Naive B cell (primary cell): Measurements from ENCODE around the gene RETREG3. TPM values are rescaled to one million over a fixed set of nuclear protein-coding genes. Genes with fewer than 3 reads are reported as not detected.
"Not testable (repeated sequence)": the region's sequence is repeated elsewhere in the genome, so short reads cannot be mapped to it uniquely, and the experiment has no call there.

Experiments used
- ATAC-seq, 2 donors: fragments of 150-1000 bp; cut with Tn5 transposase; 2 replicates each; pipeline ENCODE4 v1.10.0; 2021; ENCODE audit warnings: low read depth in 2 of 2, mild to moderate bottlenecking in 2 of 2, moderate library complexity in 2 of 2
- DNase-seq: peaks from one replicate; pipeline ENCODE4 v3.0.0; 2022
- H3K27ac Mint-ChIP-seq, 6 donors: one replicate each; pipeline ENCODE4 v1.8.0; 2020 to 2022; ENCODE audit warnings: mild to moderate bottlenecking in 6 of 6, mixed read lengths in 6 of 6, moderate library complexity in 5 of 6, inconsistent platforms in 2 of 6
- H3K27me3 Mint-ChIP-seq, 3 donors: one replicate each; pipeline ENCODE4 v1.8.0; 2021 to 2022; ENCODE audit warnings: mixed read lengths in 3 of 3, mild to moderate bottlenecking in 1 of 3
- H3K36me3 Mint-ChIP-seq, 2 donors: one replicate each; pipeline ENCODE4 v1.8.0; 2020 to 2022; ENCODE audit warnings: mixed read lengths in 2 of 2, inconsistent platforms in 1 of 2, mild to moderate bottlenecking in 1 of 2
- H3K4me1 Mint-ChIP-seq, 3 donors: one replicate each; pipeline ENCODE4 v1.8.0; 2020 to 2022; ENCODE audit warnings: mixed read lengths in 3 of 3, inconsistent platforms in 1 of 3, mild to moderate bottlenecking in 1 of 3, moderate library complexity in 1 of 3
- H3K4me3 Mint-ChIP-seq, 8 donors: one replicate each; pipeline ENCODE4 v1.8.0; 2020 to 2022; ENCODE audit warnings: mild to moderate bottlenecking in 8 of 8, mixed read lengths in 8 of 8, moderate library complexity in 8 of 8, inconsistent platforms in 2 of 8
- H3K9me3 Mint-ChIP-seq, 7 donors: one replicate each; pipeline ENCODE4 v1.8.0; 2020 to 2022; ENCODE audit warnings: mixed read lengths in 7 of 7, mild to moderate bottlenecking in 5 of 7, inconsistent platforms in 2 of 7, moderate library complexity in 1 of 7
- polyA plus RNA-seq, 6 donors: library from polyadenylated mRNA; unstranded; fragments of 300-500 nt; fragmentation: Illumina TruSeq; gene quantifications; one replicate each; pipeline ENCODE4 v1.2.3, GENCODE V29; 2021; ENCODE audit warnings: low read depth in 6 of 6

Gene RETREG3
- polyA plus RNA-seq, 6 donors from 2014 or later: 132 to 161 (median 140) TPM

DNA sequence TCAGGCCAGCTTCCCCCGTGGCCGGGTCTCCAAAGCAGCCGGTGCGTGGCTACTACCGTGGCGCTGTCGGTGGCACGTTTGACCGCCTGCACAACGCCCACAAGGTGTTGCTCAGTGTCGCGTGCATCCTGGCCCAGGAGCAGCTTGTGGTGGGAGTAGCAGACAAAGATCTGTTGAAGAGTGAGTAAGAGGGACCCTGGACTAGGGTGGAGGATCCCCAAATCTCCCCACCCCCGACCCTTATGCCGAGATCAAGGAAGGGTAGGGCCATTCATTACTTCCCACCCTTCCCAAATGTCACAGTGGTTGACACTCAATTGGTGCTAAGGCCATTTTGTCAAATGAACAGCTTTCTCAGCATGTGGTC is 46.0 kb downstream of the RETREG3 start:
- H3K9me3 Mint-ChIP-seq: no peaks in the 10 kb centered on the region
- DNase-seq (no peak), ATAC-seq (no peak)
- peak overlapping the region in 1 of 6 donors; percentile 94 for H3K27ac Mint-ChIP-seq
- peak overlapping the region; percentile 89 to 97 (median 92) for H3K4me3 Mint-ChIP-seq
- H3K27me3 Mint-ChIP-seq: no peaks in the 10 kb centered on the region
- H3K4me1 Mint-ChIP-seq: peaks cover 26 to 63% (median 43%) of the 10 kb centered on the region in 3 donors
- no peaks in the 10 kb centered on the region for H3K36me3 Mint-ChIP-seq

DNA sequence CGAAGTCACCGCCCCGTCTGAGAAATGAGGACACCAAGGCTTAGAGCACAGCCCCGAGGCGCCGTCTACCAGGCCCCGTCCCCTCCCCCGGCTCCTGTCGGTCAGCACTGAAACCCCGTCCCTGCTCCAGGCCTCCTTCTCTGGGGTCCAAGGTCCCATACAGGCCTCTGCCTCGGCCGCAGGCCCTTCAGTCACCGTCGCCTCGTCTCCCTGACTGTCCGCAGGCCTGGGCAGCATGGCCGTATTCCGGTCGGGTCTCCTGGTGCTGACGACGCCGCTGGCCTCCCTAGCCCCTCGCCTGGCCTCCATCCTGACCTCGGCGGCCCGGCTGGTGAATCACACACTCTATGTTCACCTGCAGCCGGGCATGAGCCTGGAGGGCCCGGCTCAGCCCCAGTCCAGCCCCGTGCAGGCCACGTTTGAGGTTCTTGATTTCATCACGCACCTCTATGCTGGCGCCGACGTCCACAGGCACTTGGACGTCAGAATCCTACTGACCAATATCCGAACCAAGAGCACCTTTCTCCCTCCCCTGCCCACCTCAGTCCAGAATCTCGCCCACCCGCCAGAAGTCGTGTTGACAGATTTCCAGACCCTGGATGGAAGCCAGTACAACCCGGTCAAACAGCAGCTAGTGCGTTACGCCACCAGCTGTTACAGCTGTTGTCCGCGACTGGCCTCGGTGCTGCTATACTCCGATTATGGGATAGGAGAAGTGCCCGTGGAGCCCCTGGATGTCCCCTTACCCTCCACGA is 46.6 kb downstream of the RETREG3 start:
- peaks cover 22 to 58% (median 38%) of the 10 kb centered on the region in 3 donors for H3K4me1 Mint-ChIP-seq

DNA sequence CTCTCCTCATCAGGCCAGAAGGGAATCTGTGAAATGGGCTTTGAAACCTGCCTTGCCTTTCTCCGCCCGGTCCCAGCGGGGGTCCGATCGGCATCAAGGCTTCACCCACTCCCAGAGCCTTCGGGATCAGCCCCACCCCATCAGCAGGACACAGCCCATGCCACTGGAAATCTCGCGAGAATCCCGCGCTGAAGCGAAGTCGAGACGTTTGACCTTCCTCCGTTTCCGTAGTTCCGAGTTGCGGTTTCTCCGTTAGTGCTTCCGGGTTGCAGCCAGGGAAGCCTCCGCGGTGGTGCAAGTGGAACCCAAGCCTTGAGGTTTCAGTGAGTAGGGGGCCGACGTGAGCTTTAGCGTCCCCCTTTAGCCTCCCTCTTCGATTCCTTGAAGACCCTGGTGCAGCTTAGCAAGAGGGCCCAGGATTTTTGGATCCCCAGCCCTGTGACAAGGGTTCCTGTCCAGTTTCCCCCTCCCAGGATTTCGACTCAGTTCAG is 47.2 kb downstream of the RETREG3 start, which contains the start of gene COASY:
COASY (plus strand) TSS at position 252 of the 491 bp plus-strand sequence. CDS start 475 bp downstream, outside the sequence.
- peak; percentile 88 for DNase-seq
- Mint-ChIP-seq H3K27ac (peak within 1 kb of the TSS; percentile 89 to 97 (median 97)), H3K9me3 (no peaks in the 10 kb centered on the region), H3K36me3 (no peaks in the 10 kb centered on the region), H3K27me3 (no peaks in the 10 kb centered on the region), H3K4me3 (peak within 1 kb of the TSS; percentile 89 to 97 (median 92)), H3K4me1 (peaks cover 20 to 54% (median 40%) of the 10 kb centered on the region in 3 donors)
- ATAC-seq: peak; percentile 67 to 74

More for the DNA sequence above, 46.6 kb downstream of the RETREG3 start:
- DNase-seq (no peak), ATAC-seq (no peak)
- Mint-ChIP-seq H3K9me3 (no peaks in the 10 kb centered on the region), H3K27me3 (no peaks in the 10 kb centered on the region), H3K4me3 (peak overlapping the region; percentile 89 to 97 (median 92)), H3K27ac (peak overlapping the region; percentile 89 to 97 (median 97)), H3K36me3 (no peaks in the 10 kb centered on the region)

DNA sequence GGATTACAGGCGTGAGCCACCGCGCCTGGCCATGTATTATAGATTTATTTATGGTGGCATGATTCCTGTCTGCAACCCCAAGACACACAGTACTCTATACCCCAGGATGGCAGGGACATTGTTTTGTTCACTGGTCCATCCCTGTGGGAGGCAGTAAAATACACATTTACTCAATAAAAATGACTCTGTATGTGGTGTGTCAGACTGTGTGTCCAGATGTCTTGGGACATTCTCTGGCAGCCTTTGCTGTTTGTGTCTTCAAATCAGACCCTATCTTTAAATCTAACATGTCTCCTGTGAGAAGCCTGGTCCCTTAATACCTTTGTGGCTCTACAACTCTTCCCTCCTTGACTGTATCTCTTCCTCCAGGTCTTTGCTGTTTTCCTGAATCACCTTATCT is 48.9 kb downstream of the RETREG3 start:
- H3K9me3 Mint-ChIP-seq: no peaks in the 10 kb centered on the region
- peak overlapping the region in 1 of 6 donors; percentile 86 for H3K27ac Mint-ChIP-seq
- no peaks in the 10 kb centered on the region for H3K36me3 Mint-ChIP-seq
- ATAC-seq (no peak), DNase-seq (no peak)
- peak overlapping the region in 4 of 8 donors; percentile 40 to 92 (median 58) for H3K4me3 Mint-ChIP-seq
- H3K4me1 Mint-ChIP-seq: peaks cover 21 to 58% (median 39%) of the 10 kb centered on the region in 3 donors
- H3K27me3 Mint-ChIP-seq: no peaks in the 10 kb centered on the region

DNA sequence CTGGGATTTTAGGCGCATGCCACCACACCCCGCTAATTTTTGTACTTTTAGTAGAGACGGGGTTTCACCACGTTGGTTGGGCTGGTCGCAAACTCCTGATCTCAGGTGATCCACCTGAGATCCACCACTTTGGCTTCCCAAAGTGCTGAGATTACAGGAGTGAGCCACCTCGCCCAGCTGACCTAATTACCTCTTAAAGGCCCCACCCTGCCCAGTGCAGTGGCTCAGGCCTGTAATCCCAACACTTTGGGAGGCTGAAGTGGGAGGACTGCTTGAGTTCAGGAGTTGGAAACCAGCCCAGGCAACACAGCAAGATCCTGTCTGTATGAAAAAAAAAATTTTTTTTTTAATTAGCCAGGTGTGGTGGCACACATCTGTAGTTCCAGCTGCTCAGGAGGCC is 50.1 kb downstream of the RETREG3 start:
- Mint-ChIP-seq H3K9me3 (no peaks in the 10 kb centered on the region), H3K27me3 (no peaks in the 10 kb centered on the region), H3K4me1 (peaks cover 25 to 53% (median 46%) of the 10 kb centered on the region in 3 donors), H3K36me3 (no peaks in the 10 kb centered on the region), H3K27ac (no peak overlapping the region), H3K4me3 (peak overlapping the region in 1 of 8 donors; percentile 92)
- no peak for ATAC-seq
- DNase-seq: no peak

DNA sequence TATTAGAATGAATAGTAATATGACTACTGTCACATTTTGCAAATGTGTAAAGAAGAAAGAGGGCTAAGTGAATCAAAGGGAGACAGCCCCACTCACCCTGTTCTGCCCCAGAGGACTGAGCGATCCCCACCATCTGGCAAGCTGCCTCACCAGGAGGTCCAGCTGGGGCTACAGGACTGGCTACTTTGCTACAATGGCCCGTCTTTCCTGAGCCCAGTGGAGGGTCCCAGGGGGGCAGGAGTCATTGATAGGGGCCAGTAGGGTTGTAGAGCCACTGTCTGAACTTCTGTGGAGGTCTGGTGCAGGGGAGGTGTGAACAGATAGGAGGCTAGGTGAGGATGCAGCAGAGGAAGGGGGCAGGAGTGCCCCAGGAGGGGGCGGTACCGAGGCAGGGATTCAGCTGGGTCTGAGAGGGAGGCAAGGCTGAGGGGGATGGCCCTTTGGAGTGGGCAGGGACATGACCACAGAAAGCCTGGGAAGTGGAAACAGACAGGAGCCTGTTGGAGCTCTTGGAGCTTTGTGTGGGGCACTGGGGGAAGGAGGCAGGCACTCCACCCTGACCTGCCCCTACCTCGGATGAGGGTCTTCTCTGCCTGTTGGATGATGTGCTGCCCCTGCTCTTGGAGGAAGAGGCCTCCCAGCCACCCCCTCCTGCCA is 53.1 kb downstream of the RETREG3 start:
- not testable (repeated sequence) for H3K27me3 Mint-ChIP-seq, DNase-seq, H3K36me3 Mint-ChIP-seq, ATAC-seq, H3K9me3 Mint-ChIP-seq
- H3K4me3 Mint-ChIP-seq: peak overlapping the region in 5 of 8 donors; percentile 15 to 97 (median 95)
- H3K4me1 Mint-ChIP-seq: peaks cover 15 to 46% (median 37%) of the 10 kb centered on the region in 3 donors
- H3K27ac Mint-ChIP-seq: peak overlapping the region in 2 of 6 donors; percentile 95 to 98

DNA sequence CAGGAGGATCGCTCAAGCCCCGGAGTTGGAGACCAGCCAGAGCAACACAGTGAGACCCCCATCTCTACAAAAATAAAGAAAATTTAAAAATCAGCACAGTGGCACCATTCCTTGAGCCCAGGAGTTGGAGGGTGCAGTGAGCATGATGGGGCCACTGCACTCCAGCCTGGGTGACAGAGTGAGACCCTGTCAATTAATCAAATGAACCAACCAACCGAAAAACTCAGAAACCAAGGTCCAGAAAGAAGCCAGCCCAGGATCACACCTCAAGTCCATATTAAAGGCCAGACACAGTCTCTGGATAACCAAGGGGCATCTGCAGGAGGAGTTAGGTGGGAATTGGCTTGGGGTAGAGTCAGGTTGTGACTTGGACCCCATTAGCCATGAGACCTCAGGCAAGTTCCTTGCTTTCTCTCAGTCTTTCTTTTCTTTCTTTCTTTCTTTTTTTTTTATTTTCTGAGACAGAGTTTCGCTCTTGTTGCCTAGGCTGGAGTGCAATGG is 54.0 kb downstream of the RETREG3 start:
- Mint-ChIP-seq H3K27ac (peak overlapping the region; percentile 95 to 99 (median 99)), H3K36me3 (no peaks in the 10 kb centered on the region), H3K27me3 (no peaks in the 10 kb centered on the region), H3K9me3 (no peaks in the 10 kb centered on the region), H3K4me3 (peak overlapping the region; percentile 94 to 97 (median 96)), H3K4me1 (peaks cover 19 to 51% (median 34%) of the 10 kb centered on the region in 3 donors)
- DNase-seq: no peak
- peak; percentile 2 for ATAC-seq

DNA sequence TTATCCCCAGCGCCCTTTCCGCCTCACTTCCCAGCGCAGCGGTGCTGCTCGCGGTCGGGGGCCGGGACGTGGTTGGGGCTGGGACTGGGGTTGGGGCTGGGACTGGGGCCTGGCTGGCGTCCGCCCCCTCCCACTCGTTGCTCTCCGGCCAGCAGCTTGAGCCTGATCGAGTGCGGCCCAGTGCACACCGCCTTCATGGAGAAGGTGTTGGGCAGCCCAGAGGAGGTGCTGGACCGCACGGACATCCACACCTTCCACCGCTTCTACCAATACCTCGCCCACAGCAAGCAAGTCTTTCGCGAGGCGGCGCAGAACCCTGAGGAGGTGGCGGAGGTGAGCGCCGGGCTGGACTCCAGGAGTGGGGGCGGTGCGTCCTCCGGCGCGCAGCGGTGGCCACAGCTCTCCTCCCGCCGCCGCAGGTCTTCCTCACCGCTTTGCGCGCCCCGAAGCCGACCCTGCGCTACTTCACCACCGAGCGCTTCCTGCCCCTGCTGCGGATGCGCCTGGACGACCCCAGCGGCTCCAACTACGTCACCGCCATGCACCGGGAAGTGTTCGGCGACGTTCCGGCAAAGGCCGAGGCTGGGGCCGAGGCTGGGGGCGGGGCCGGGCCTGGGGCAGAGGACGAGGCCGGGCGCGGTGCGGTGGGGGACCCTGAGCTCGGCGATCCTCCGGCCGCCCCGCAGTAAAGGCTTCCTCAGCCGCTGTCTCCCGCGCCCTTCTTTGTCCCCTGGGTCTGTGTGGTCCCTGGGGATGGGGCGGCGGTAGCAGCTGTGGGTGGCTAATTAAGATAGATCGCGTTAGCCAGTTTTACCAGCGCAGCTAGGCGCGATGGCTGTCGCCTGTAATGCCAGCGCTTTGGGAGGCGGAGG is 54.7 kb downstream of the RETREG3 start:
- H3K27me3 Mint-ChIP-seq: no peaks in the 10 kb centered on the region
- peak overlapping the region; percentile 94 to 97 (median 96) for H3K4me3 Mint-ChIP-seq
- peak; percentile 93 to 94 for ATAC-seq
- peaks cover 19 to 51% (median 33%) of the 10 kb centered on the region in 3 donors for H3K4me1 Mint-ChIP-seq
- no peaks in the 10 kb centered on the region for H3K36me3 Mint-ChIP-seq
- H3K9me3 Mint-ChIP-seq: no peaks in the 10 kb centered on the region
- peak; percentile 93 for DNase-seq
- H3K27ac Mint-ChIP-seq: peak overlapping the region; percentile 95 to 99 (median 99)

DNA sequence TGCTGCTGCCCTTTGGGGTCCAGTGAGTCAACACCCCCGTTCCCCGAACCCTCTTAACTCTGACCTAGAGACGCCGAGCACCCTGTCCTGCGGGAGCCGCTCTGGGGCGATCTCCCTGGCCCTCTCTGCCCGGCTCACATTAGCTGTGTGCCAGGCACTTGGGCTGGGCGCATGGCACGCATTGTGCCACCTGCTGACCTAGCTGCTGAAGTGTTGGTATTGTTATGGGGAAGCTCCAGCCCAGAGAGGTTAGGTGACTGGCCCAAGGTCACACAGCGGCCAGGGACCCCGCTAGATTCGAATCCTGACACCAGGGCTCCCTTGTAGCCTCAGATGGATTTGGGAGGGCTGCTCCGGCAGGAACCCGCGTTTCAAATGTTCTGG is 55.3 kb downstream of the RETREG3 start:
- DNase-seq: no peak
- no peaks in the 10 kb centered on the region for H3K27me3 Mint-ChIP-seq
- H3K36me3 Mint-ChIP-seq: no peaks in the 10 kb centered on the region
- H3K4me3 Mint-ChIP-seq: peak overlapping the region; percentile 94 to 97 (median 96)
- no peaks in the 10 kb centered on the region for H3K9me3 Mint-ChIP-seq
- H3K4me1 Mint-ChIP-seq: peaks cover 24 to 57% (median 39%) of the 10 kb centered on the region in 3 donors
- H3K27ac Mint-ChIP-seq: peak overlapping the region in 5 of 6 donors; percentile 78 to 99 (median 95)
- no peak for ATAC-seq

DNA sequence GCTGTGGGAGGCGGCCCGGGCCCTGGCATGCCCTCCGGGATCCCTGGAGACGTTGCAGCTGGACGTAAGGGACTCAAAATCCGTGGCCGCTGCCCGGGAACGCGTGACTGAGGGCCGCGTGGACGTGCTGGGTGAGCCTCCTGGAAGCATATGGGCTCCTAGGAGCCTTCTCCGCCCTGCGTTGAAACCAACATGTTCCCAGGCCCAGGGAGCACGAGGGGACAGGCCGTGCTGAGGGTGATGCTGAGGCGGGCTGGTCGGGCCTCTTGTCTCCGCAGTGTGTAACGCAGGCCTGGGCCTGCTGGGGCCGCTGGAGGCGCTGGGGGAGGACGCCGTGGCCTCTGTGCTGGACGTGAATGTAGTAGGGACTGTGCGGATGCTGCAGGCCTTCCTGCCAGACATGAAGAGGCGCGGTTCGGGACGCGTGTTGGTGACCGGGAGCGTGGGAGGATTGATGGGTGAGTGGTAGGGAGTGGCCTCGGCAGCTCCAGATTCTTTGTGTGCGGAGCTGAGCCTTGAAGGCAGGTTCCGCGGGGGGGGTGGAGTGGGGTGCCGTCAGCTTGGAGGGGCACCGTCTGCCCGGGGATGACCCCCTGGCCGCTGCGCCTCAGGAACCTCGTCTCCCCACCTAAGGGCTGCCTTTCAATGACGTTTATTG is 55.9 kb downstream of the RETREG3 start:
- H3K4me3 Mint-ChIP-seq: peak overlapping the region; percentile 94 to 97 (median 96)
- ATAC-seq: no peak
- no peaks in the 10 kb centered on the region for H3K27me3 Mint-ChIP-seq
- no peaks in the 10 kb centered on the region for H3K9me3 Mint-ChIP-seq
- H3K36me3 Mint-ChIP-seq: no peaks in the 10 kb centered on the region
- peaks cover 25 to 60% (median 43%) of the 10 kb centered on the region in 3 donors for H3K4me1 Mint-ChIP-seq
- H3K27ac Mint-ChIP-seq: peak overlapping the region in 5 of 6 donors; percentile 72 to 99 (median 95)
- no peak for DNase-seq

DNA sequence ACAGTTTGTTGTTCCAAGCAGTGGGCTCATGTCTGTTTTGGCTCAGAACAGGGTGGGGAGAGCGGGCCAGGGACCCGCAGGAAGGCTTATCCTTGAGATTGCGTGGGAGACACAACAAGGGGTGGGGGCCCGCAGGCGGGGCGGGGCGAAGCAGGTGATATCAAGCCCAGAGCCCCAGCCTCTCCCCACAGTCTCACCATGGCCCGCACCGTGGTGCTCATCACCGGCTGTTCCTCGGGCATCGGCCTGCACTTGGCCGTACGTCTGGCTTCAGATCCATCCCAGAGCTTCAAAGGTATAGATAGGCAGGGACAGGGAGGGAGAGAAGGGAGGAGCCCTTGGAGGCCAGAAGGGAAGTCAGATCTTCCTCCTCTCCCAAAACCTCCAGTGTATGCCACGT is 56.4 kb downstream of the RETREG3 start, which contains the start of gene HSD17B1:
HSD17B1 (plus strand) TSS at position 188 of the 400 bp plus-strand sequence; CDS start at position 199, 11 bp downstream.
- Mint-ChIP-seq H3K4me1 (peaks cover 25 to 64% (median 43%) of the 10 kb centered on the region in 3 donors), H3K27ac (peak within 1 kb of the TSS in 5 of 6 donors; percentile 78 to 99 (median 95)), H3K4me3 (peak within 1 kb of the TSS; percentile 94 to 97 (median 96))
- H3K9me3 Mint-ChIP-seq, DNase-seq, ATAC-seq, H3K27me3 Mint-ChIP-seq, H3K36me3 Mint-ChIP-seq: not testable (repeated sequence)
